ENCODE results near the gene FYB1.

- TF ChIP-seq POLR2AphosphoS5 (IDR thresholded peaks at IDR 0.05; ENCODE audit: low read depth, low read length) (no peak), CTCF (IDR thresholded peaks at IDR 0.05) (no peak)
- TF ChIP-seq, protein P1, sequence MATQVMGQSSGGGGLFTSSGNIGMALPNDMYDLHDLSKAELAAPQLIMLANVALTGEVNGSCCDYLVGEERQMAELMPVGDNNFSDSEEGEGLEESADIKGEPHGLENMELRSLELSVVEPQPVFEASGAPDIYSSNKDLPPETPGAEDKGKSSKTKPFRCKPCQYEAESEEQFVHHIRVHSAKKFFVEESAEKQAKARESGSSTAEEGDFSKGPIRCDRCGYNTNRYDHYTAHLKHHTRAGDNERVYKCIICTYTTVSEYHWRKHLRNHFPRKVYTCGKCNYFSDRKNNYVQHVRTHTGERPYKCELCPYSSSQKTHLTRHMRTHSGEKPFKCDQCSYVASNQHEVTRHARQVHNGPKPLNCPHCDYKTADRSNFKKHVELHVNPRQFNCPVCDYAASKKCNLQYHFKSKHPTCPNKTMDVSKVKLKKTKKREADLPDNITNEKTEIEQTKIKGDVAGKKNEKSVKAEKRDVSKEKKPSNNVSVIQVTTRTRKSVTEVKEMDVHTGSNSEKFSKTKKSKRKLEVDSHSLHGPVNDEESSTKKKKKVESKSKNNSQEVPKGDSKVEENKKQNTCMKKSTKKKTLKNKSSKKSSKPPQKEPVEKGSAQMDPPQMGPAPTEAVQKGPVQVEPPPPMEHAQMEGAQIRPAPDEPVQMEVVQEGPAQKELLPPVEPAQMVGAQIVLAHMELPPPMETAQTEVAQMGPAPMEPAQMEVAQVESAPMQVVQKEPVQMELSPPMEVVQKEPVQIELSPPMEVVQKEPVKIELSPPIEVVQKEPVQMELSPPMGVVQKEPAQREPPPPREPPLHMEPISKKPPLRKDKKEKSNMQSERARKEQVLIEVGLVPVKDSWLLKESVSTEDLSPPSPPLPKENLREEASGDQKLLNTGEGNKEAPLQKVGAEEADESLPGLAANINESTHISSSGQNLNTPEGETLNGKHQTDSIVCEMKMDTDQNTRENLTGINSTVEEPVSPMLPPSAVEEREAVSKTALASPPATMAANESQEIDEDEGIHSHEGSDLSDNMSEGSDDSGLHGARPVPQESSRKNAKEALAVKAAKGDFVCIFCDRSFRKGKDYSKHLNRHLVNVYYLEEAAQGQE (IDR thresholded peaks at IDR 0.05; ENCODE audit: insufficient read depth in 1 of 2, low read depth in 2 of 2, low read length in 1 of 2), result no peak
These were observed 97.4 kb downstream of the FYB1 start for GRCh38 chr5:39121922-39122321.

All from Panc1 (cell line).